K562 (cell line): Measurements from ENCODE around the gene BCL7B. TPM values are rescaled to one million over a fixed set of nuclear protein-coding genes. Genes with fewer than 3 reads are reported as not detected.

Experiments
- CREB1 ChIP-seq, 2 experiments: sonication (generic) in 1 of 2; formaldehyde crosslinking in 1 of 2; IDR thresholded peaks; 2 replicates each; pipeline versions ENCODE4 v1.6.1 to v1.8.0; 2012 to 2022; ENCODE audit warnings: inconsistent platforms in 1 of 2, mild to moderate bottlenecking in 1 of 2, missing genetic modification reagents in 1 of 2, moderate library complexity in 1 of 2
- GATAD2B ChIP-seq: fragments of 450-650 bp; IDR thresholded peaks from 2 replicates; pipeline ENCODE4 v1.6.1; 2017; ENCODE audit warnings: mild to moderate bottlenecking, borderline replicate concordance
- GTF2E2 ChIP-seq: fragments of 200-800 bp; sonication (Bioruptor generic); IDR thresholded peaks from 2 replicates; pipeline ENCODE4 v1.6.1; 2016; ENCODE audit warnings: missing genetic modification characterization, missing compliant biosample characterization
- HDAC6 ChIP-seq: IDR thresholded peaks from 2 replicates; pipeline ENCODE4 v1.6.1; 2012; ENCODE audit warnings: low read depth, mild to moderate bottlenecking, control low read depth, inconsistent platforms, low read length, moderate library complexity
- HEY1 ChIP-seq: fragments of 250-450 bp; sonication (Bioruptor Pico); IDR thresholded peaks from 2 replicates; pipeline ENCODE4 v1.5.0; 2020; ENCODE audit warnings: mild to moderate bottlenecking, moderate library complexity, borderline replicate concordance
- NR4A1 ChIP-seq, 2 experiments: fragments of 250-450 bp in 1 of 2; fragments of 450-650 bp in 1 of 2; sonication (Bioruptor Pico) in 1 of 2; IDR thresholded peaks; 2 replicates each; pipeline versions ENCODE4 v1.4.0 to v1.6.1; 2016 to 2020; ENCODE audit warnings: mild to moderate bottlenecking in 2 of 2, missing compliant biosample characterization in 1 of 2, missing genetic modification characterization in 1 of 2, moderate library complexity in 1 of 2
- NUFIP1 ChIP-seq: fragments of 450-650 bp; IDR thresholded peaks from 2 replicates; pipeline ENCODE4 v1.6.1; 2018; ENCODE audit not compliant: partially characterized antibody
- POLR2A ChIP-seq: fragments of 450-650 bp; conservative IDR thresholded peaks from 2 replicates; pipeline ENCODE4 v1.6.1; 2016
- SRSF7 ChIP-seq: fragments of 200-400 bp; formaldehyde crosslinking; optimal IDR thresholded peaks from 2 replicates; pipeline ENCODE3; 2017; ENCODE audit warnings: mild to moderate bottlenecking, low read depth, low read length
- ZFP36 ChIP-seq: fragments of 150-350 bp; IDR thresholded peaks from 2 replicates; pipeline ENCODE4 v1.6.1; 2018; ENCODE audit warnings: low read length, low read depth; ENCODE audit not compliant: partially characterized antibody
- ZFX ChIP-seq: sonication (generic); formaldehyde crosslinking; IDR thresholded peaks from 2 replicates; pipeline ENCODE4 v1.8.0; 2022; ENCODE audit warnings: mild to moderate bottlenecking, missing genetic modification reagents, moderate library complexity
- ZNF311 ChIP-seq: fragments of 250-450 bp; sonication (Bioruptor Pico); IDR thresholded peaks from 2 replicates; pipeline ENCODE4 v1.4.0; 2020; ENCODE audit warnings: mild to moderate bottlenecking, moderate library complexity
- polyA plus RNA-seq, 8 experiments: library from polyadenylated mRNA; depleted of rRNA in 4 of 8; stranded (reverse) in 5 of 8; unstranded in 3 of 8; fragments of >200 nt; fragmentation: Nextera tagmentation in 2 of 8; fragmentation: Illumina TruSeq in 1 of 8; extraction: Ambion mirVana in 2 of 8; extraction: Trizol in 1 of 8; gene quantifications; 2 replicates each; pipeline versions ENCODE4 v1.2.1 to v1.2.3, GENCODE V29; 2011 to 2014; ENCODE audit warnings: inconsistent platforms in 1 of 8, missing spikeins in 1 of 8
- total RNA-seq, 7 experiments: library from RNA; depleted of rRNA in 6 of 7; stranded (reverse); fragments of >200 nt in 6 of 7; fragmentation: Illumina TruSeq in 2 of 7; extraction: Trizol in 2 of 7; gene quantifications; 2 replicates each; pipeline versions ENCODE4 v1.2.1 to v1.2.3, GENCODE V29; 2011 to 2021; ENCODE audit warnings: low replicate concordance in 1 of 7
- TF ChIP-seq, protein P1 (sequence below): fragments of 250-450 bp; sonication (Bioruptor Pico); IDR thresholded peaks from 2 replicates; pipeline ENCODE4 v1.8.0; 2021; ENCODE audit warnings: moderate library complexity, mild to moderate bottlenecking, inconsistent platforms
- TF ChIP-seq, protein P2 (sequence below), 2 experiments: IDR thresholded peaks in 1 of 2; conservative IDR thresholded peaks in 1 of 2; 2 replicates each; pipeline ENCODE4 v1.6.1; 2016; ENCODE audit warnings: low read depth in 2 of 2, mild to moderate bottlenecking in 1 of 2, missing compliant biosample characterization in 1 of 2, missing genetic modification characterization in 1 of 2, moderate library complexity in 1 of 2
- TF ChIP-seq, protein P3 (sequence below): sonication (generic); formaldehyde crosslinking; IDR thresholded peaks from 2 replicates; pipeline ENCODE4 v1.8.1; 2023; ENCODE audit warnings: mild to moderate bottlenecking, missing genetic modification reagents
- TF ChIP-seq, protein P4 (sequence below): fragments of 450-650 bp; formaldehyde crosslinking; IDR thresholded peaks from 2 replicates; pipeline ENCODE4 v1.4.0; 2020; ENCODE audit warnings: mild to moderate bottlenecking, moderate library complexity

BCL7B gene
- total and polyA plus RNA-seq, 9 of the 15 experiments (the other 6 are each of a cell fraction or from before 2014, with no cell fraction given), result 10.0 to 73.2 (median 32.9) TPM

DNA sequence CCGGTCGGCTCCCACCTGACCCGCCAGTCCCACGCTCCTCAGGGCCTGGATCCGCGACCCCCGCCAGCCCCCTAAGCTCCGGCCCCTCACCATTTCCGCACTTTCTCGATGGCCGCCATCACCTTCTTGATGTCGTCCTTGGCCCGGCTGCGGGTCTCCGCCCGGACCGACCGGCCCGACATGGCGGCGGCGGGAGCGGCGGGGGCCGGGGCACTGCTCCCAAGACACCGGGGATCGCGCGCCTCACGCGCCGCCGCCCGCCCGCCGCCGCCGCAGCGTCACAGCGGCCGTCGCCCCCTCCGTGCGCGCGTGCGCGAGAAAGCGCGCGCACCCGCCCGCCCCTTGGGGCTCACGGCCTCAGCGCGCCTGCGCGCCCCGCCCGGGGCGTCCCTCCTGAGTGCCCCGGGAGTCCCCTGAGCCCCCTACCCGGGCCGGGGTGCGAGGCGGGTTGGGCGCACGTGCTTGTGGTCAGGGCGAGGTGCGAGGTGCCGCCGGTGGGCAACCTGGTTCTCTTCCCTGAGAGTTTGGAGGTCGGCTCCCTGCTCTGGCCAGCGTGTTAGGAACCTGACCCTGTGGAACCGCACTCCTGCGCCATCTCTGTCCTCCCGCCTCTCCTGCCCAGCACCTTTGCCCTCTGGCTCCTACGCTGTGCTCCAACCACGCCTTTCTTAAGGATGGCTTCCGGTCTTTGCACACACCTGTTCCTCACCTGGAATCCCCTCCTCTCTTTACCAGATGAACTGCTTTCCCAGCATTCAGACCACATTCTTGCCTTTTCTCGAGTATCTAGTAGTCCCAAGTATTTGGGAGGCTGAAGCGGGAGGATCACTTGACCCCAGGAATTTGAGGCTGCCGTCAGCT lies at the start of gene BCL7B (continued):
- TF ChIP-seq, protein P1, sequence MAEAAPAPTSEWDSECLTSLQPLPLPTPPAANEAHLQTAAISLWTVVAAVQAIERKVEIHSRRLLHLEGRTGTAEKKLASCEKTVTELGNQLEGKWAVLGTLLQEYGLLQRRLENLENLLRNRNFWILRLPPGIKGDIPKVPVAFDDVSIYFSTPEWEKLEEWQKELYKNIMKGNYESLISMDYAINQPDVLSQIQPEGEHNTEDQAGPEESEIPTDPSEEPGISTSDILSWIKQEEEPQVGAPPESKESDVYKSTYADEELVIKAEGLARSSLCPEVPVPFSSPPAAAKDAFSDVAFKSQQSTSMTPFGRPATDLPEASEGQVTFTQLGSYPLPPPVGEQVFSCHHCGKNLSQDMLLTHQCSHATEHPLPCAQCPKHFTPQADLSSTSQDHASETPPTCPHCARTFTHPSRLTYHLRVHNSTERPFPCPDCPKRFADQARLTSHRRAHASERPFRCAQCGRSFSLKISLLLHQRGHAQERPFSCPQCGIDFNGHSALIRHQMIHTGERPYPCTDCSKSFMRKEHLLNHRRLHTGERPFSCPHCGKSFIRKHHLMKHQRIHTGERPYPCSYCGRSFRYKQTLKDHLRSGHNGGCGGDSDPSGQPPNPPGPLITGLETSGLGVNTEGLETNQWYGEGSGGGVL (CRISPR knock-in tag), result no peak
- TF ChIP-seq CREB1 (IDR thresholded peaks at IDR 0.05) (no peak), CREB1 (CRISPR knock-in tag; IDR thresholded peaks at IDR 0.05) (0 out of 2 replicates have a peak, but pooled peaks have one; percentile 12), POLR2A (peak; percentile 89), GATAD2B (peak; percentile 88), ZNF311 (CRISPR knock-in tag) (peak; percentile 44; the same call in 1 of the 2 replicates), ZFX (CRISPR knock-in tag) (peak; percentile 57; the same call in 1 of the 2 replicates), ZFP36 (no peak), SRSF7 (no peak), GTF2E2 (tag) (no peak; the same call in 1 of the 2 replicates), NR4A1 (CRISPR knock-in tag; IDR thresholded peaks at IDR 0.05) (peak; percentile 95), NR4A1 (tag; IDR thresholded peaks at IDR 0.05) (no peak), NUFIP1 (peak; percentile 29), HEY1 (no peak), HDAC6 (no peak)
- TF ChIP-seq, protein P2, sequence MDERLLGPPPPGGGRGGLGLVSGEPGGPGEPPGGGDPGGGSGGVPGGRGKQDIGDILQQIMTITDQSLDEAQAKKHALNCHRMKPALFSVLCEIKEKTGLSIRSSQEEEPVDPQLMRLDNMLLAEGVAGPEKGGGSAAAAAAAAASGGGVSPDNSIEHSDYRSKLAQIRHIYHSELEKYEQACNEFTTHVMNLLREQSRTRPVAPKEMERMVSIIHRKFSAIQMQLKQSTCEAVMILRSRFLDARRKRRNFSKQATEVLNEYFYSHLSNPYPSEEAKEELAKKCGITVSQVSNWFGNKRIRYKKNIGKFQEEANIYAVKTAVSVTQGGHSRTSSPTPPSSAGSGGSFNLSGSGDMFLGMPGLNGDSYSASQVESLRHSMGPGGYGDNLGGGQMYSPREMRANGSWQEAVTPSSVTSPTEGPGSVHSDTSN (CRISPR knock-in tag; IDR thresholded peaks at IDR 0.05; ENCODE audit: low read depth), result no peak
- TF ChIP-seq, protein P2 (tag; conservative IDR thresholded peaks at IDR 0.05; ENCODE audit: low read depth), result no peak
- TF ChIP-seq, protein P3, sequence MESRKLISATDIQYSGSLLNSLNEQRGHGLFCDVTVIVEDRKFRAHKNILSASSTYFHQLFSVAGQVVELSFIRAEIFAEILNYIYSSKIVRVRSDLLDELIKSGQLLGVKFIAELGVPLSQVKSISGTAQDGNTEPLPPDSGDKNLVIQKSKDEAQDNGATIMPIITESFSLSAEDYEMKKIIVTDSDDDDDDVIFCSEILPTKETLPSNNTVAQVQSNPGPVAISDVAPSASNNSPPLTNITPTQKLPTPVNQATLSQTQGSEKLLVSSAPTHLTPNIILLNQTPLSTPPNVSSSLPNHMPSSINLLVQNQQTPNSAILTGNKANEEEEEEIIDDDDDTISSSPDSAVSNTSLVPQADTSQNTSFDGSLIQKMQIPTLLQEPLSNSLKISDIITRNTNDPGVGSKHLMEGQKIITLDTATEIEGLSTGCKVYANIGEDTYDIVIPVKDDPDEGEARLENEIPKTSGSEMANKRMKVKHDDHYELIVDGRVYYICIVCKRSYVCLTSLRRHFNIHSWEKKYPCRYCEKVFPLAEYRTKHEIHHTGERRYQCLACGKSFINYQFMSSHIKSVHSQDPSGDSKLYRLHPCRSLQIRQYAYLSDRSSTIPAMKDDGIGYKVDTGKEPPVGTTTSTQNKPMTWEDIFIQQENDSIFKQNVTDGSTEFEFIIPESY (CRISPR knock-in tag), result peak; percentile 54; the same call in 1 of the 2 replicates
- TF ChIP-seq, protein P4, sequence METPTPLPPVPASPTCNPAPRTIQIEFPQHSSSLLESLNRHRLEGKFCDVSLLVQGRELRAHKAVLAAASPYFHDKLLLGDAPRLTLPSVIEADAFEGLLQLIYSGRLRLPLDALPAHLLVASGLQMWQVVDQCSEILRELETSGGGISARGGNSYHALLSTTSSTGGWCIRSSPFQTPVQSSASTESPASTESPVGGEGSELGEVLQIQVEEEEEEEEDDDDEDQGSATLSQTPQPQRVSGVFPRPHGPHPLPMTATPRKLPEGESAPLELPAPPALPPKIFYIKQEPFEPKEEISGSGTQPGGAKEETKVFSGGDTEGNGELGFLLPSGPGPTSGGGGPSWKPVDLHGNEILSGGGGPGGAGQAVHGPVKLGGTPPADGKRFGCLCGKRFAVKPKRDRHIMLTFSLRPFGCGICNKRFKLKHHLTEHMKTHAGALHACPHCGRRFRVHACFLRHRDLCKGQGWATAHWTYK (CRISPR knock-in tag), result peak; percentile 87; the same call in 1 of the 2 replicates
